GM21526 (cell line): ENCODE results near the gene PNMA3.
"Not testable (repeated sequence)": the region's sequence is repeated elsewhere in the genome, so short reads cannot be mapped to it uniquely, and the experiment has no call there.

ENCODE experiments used
- ATAC-seq: cut with Tn5 transposase; IDR thresholded peaks from one replicate; pipeline ENCODE4 v1.9.1; 2021; ENCODE audit warnings: moderate library complexity; ENCODE audit not compliant: unreplicated experiment, low FRiP score

PNMA3 gene

GRCh38 chrX:153073331-153073730 lies 17.1 kb downstream of the PNMA3 start:
- not testable (repeated sequence) for ATAC-seq

GRCh38 chrX:153074262-153074899 lies 18.1 kb downstream of the PNMA3 start:
- ATAC-seq, result no peak

GRCh38 chrX:153074935-153075334 lies 18.7 kb downstream of the PNMA3 start:
- ATAC-seq, result no peak

GRCh38 chrX:153075366-153075765 lies 19.1 kb downstream of the PNMA3 start:
- no peak for ATAC-seq

GRCh38 chrX:153077437-153078135 lies 21.3 kb downstream of the PNMA3 start:
- ATAC-seq, result not testable (repeated sequence)

GRCh38 chrX:153083238-153083923 lies 27.1 kb downstream of the PNMA3 start:
- not testable (repeated sequence) for ATAC-seq

GRCh38 chrX:153102418-153102817 lies 46.1 kb downstream of the PNMA3 start:
- no peak for ATAC-seq

- ATAC-seq, result not testable (repeated sequence)
Measured at GRCh38 chrX:153104959-153105358, 48.7 kb downstream of the PNMA3 start.

- ATAC-seq, result peak; percentile 48
Measured at GRCh38 chrX:153106092-153106801, 50.0 kb downstream of the PNMA3 start.
